ENCODE results near the gene OPRL1.

Gene OPRL1

DNA sequence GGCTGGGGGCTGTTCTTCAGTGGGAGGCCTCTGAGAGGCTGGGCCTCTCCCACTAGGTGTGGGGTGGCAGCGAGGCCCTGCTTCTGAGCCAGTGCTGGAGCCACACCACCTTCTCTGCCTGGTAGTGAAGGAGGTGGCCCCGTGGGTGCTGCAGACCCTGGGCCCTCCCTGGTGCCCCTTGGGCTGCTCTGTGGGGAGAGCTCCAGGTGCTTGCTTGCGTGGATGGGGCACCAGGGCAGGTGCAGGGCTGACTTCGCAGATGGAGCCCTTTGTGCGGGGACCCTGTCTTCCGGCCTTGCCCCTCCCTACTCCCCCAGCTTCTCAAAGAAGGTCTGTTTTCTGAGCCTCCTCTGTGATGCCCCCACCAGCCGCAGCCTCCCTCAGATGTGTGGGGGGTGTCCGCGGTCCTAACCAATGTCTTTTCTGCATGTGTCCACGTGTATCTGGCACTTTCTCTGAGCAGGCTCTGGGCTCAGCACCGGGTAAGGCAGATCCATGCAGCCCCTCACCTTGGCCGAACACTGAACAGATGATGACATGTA, 67.1 kb downstream of the OPRL1 start:
- Histone ChIP-seq H3K36me3 (ENCODE audit: control insufficient read depth in 1 of 2, insufficient read depth in 2 of 2, low read length in 2 of 2) (no peaks in the 10 kb centered on the region), H3K27ac (ENCODE audit: low read length) (no peak overlapping the region), H3K27me3 (ENCODE audit: low read depth, low read length) (no peaks in the 10 kb centered on the region), H3K4me1 (ENCODE audit: control insufficient read depth in 1 of 2, insufficient read depth in 2 of 2, low read length in 2 of 2) (no peaks in the 10 kb centered on the region), H3K9me3 (ENCODE audit: control insufficient read depth in 1 of 2, low read length in 2 of 2) (peaks cover 6% of the 10 kb centered on the region in 2 donors), H3K4me3 (ENCODE audit: low read depth in 1 of 2, low read length in 2 of 2) (no peak overlapping the region)

DNA sequence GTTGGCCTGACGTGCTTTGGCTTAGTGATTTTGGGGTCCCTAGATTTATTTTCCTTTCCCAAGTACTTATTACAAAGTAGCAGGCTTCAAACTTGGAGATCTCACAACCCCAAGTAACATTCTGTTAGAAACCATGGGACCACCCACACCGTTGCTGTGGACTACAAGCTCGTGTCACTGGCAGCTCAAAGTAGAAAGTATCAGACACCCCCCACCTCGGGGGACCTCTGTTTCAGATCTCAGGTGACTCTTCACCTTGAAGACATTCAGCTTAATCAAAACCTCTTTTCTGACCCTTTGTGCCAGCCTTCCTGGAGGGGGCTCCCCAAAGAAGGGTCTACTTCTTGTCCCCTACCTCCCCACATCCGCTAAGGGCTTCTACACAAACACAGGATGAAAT, 68.7 kb downstream of the OPRL1 start:
- Histone ChIP-seq H3K4me1 (ENCODE audit: control insufficient read depth in 1 of 2, insufficient read depth in 2 of 2, low read length in 2 of 2) (no peaks in the 10 kb centered on the region), H3K9me3 (ENCODE audit: control insufficient read depth in 1 of 2, low read length in 2 of 2) (peaks cover 6% of the 10 kb centered on the region in 2 donors), H3K4me3 (ENCODE audit: low read depth in 1 of 2, low read length in 2 of 2) (no peak overlapping the region), H3K27ac (ENCODE audit: low read length) (no peak overlapping the region), H3K36me3 (ENCODE audit: control insufficient read depth in 1 of 2, insufficient read depth in 2 of 2, low read length in 2 of 2) (no peaks in the 10 kb centered on the region), H3K27me3 (ENCODE audit: low read depth, low read length) (no peaks in the 10 kb centered on the region)

DNA sequence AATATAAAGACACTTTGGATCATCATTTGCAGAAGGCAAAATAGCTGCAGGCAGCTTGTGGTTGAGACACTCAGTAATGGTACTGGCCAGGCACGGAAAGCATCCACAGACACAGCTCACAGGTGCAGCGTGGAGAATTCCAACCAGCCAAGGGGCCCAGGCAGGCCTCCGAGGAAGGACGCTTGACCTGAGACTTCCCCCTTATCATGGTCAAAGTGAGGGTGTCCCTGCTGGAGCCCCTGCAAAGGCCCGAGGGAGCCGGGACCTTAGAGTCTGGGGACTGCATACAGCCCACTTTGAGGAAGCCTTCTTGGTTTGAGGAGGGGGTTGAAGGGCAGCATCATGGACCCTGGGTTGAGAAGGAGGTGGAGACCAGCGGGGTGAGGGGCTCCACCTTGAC, 69.3 kb downstream of the OPRL1 start:
- Histone ChIP-seq H3K4me3 (ENCODE audit: low read depth in 1 of 2, low read length in 2 of 2) (no peak overlapping the region), H3K9me3 (ENCODE audit: control insufficient read depth in 1 of 2, low read length in 2 of 2) (peaks cover 6% of the 10 kb centered on the region in 2 donors), H3K27ac (ENCODE audit: low read length) (no peak overlapping the region), H3K36me3 (ENCODE audit: control insufficient read depth in 1 of 2, insufficient read depth in 2 of 2, low read length in 2 of 2) (no peaks in the 10 kb centered on the region), H3K4me1 (ENCODE audit: control insufficient read depth in 1 of 2, insufficient read depth in 2 of 2, low read length in 2 of 2) (no peaks in the 10 kb centered on the region), H3K27me3 (ENCODE audit: low read depth, low read length) (no peaks in the 10 kb centered on the region)

DNA sequence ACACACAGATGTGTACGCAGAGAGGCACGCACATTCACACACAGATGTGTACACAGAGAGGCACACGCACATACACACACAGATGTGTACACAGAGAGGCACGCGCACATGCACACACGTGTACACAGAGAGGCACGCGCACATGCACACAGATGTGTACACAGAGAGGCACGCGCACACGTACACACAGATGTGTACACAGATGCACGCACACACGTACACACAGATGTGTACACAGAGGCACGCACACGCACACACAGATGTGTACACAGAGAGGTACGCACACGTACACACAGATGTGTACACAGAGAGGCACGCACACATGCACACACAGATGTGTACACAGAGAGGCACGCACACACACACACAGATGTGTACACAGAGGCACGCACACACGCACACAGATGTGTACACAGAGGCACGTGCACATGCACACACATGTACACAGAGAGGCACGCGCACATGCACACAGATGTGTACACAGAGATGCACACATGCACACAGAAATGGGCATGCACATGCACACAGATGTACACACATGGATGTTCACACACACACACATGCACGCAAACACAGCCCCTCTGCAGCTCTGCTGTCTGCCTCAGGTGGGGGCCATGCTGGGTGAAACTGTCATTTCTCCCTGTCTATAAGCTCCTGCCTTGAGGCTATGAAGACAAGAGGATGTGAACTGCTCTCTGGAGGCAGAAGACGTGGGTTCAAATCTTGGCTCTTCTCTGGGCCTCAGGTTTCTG, 70.1 kb downstream of the OPRL1 start:
- Histone ChIP-seq H3K9me3 (ENCODE audit: control insufficient read depth in 1 of 2, low read length in 2 of 2) (peaks cover 1 to 6% of the 10 kb centered on the region in 2 donors), H3K4me3 (ENCODE audit: low read depth in 1 of 2, low read length in 2 of 2) (no peak overlapping the region), H3K27me3 (ENCODE audit: low read depth, low read length) (no peaks in the 10 kb centered on the region), H3K36me3 (ENCODE audit: control insufficient read depth in 1 of 2, insufficient read depth in 2 of 2, low read length in 2 of 2) (no peaks in the 10 kb centered on the region), H3K27ac (ENCODE audit: low read length) (no peak overlapping the region), H3K4me1 (ENCODE audit: control insufficient read depth in 1 of 2, insufficient read depth in 2 of 2, low read length in 2 of 2) (no peaks in the 10 kb centered on the region)
